OCI-LY3 (cell line): ENCODE results near the gene C11orf97.
A peak's percentile ranks its signal among the peaks of the same experiment; 100 is the strongest.
"Not testable (repeated sequence)": the region's sequence is repeated elsewhere in the genome, so short reads cannot be mapped to it uniquely, and the experiment has no call there.

Experiments
- H2AFZ ChIP-seq: fragments of 200-600, 300-600 bp; shearing (Covaris generic); 2 replicates; pipeline ENCODE4 v1.6.0; 2014; ENCODE audit warnings: antibody characterized with exemption, low read depth, low read length
- H3K27ac ChIP-seq: fragments of 200-600, 300-600 bp; sonication (generic); 2 replicates; pipeline ENCODE4 v1.5.1; 2014; ENCODE audit warnings: mild to moderate bottlenecking, low read length, moderate library complexity, mixed read lengths
- H3K27me3 ChIP-seq: fragments of 200-600, 300-600 bp; sonication (generic); 2 replicates; pipeline ENCODE4 v1.6.1; 2014; ENCODE audit warnings: low read depth, low read length, mixed read lengths
- H3K36me3 ChIP-seq: fragments of 200-600, 300-600 bp; sonication (generic); replicated peaks from 2 replicates; pipeline ENCODE3; 2014; ENCODE audit warnings: low read depth, low read length, mixed read lengths
- H3K4me1 ChIP-seq: fragments of 300-600, 200-600 bp; sonication (generic); 2 replicates; pipeline ENCODE4 v1.6.1; 2014; ENCODE audit warnings: low read length, mixed read lengths
- H3K4me2 ChIP-seq: fragments of 200-600, 300-600 bp; sonication (generic); 2 replicates; pipeline ENCODE4 v1.6.1; 2014; ENCODE audit warnings: low read length, mixed read lengths
- H3K4me3 ChIP-seq: fragments of 300-600, 200-600 bp; sonication (generic); 2 replicates; pipeline ENCODE4 v1.5.1; 2014; ENCODE audit warnings: antibody characterized with exemption, mild to moderate bottlenecking, low read length, moderate library complexity
- H3K79me2 ChIP-seq: fragments of 300-600, 200-600 bp; shearing (Covaris generic); 2 replicates; pipeline ENCODE4 v1.6.1; 2014; ENCODE audit warnings: mild to moderate bottlenecking, low read length, mixed read lengths
- H3K9ac ChIP-seq: fragments of 300-600, 200-600 bp; shearing (Covaris generic); 2 replicates; pipeline ENCODE4 v1.6.0; 2014; ENCODE audit warnings: mild to moderate bottlenecking, low read length, moderate library complexity
- H3K9me3 ChIP-seq: fragments of 200-600, 300-600 bp; shearing (Covaris generic); 2 replicates; pipeline ENCODE4 v1.6.1; 2014; ENCODE audit warnings: low read length, mixed read lengths; ENCODE audit not compliant: insufficient read depth
- H4K20me1 ChIP-seq: fragments of 200-600, 300-600 bp; sonication (generic); 2 replicates; pipeline ENCODE4 v1.6.1; 2016; ENCODE audit warnings: low read length, mixed read lengths; ENCODE audit not compliant: insufficient read depth
- CTCF ChIP-seq: fragments of 200-600, 300-600 bp; sonication (generic); IDR thresholded peaks from 2 replicates; pipeline ENCODE4 v1.5.1; 2014; ENCODE audit warnings: antibody characterized with exemption, low read length, low read depth
- EZH2phosphoT487 ChIP-seq: fragments of 200-600 bp; shearing (Covaris generic); IDR thresholded peaks from 2 replicates; pipeline ENCODE4 v1.6.1; 2018; ENCODE audit warnings: antibody characterized with exemption, mixed run types, low read depth

The C11orf97 gene

GRCh38 chr11:94550513-94550912 lies 38.3 kb downstream of the C11orf97 start:
- peak overlapping the region; percentile 57 for H3K4me3 ChIP-seq
- H3K36me3 ChIP-seq, result no peaks in the 10 kb centered on the region
- H2AFZ ChIP-seq, result peak overlapping the region; percentile 35; the same call in 1 of the 2 replicates
- H3K79me2 ChIP-seq, result no peaks in the 10 kb centered on the region
- no peaks in the 10 kb centered on the region for H3K27me3 ChIP-seq
- H3K27ac ChIP-seq, result peak overlapping the region; percentile 15
- H3K9ac ChIP-seq, result peak overlapping the region; percentile 40
- no peaks in the 10 kb centered on the region for H4K20me1 ChIP-seq
- H3K4me1 ChIP-seq, result peaks cover 20% of the 10 kb centered on the region
- no peak for TF ChIP-seq CTCF
- no peak for TF ChIP-seq EZH2phosphoT487
- H3K4me2 ChIP-seq, result peak overlapping the region; percentile 80
- no peaks in the 10 kb centered on the region for H3K9me3 ChIP-seq

GRCh38 chr11:94553938-94554337 lies 41.7 kb downstream of the C11orf97 start:
- Histone ChIP-seq H3K27me3 (no peaks in the 10 kb centered on the region), H2AFZ (no peak overlapping the region), H3K27ac (no peak overlapping the region), H3K4me1 (peaks cover 27% of the 10 kb centered on the region), H3K4me3 (no peak overlapping the region), H3K4me2 (no peak overlapping the region), H3K79me2 (no peaks in the 10 kb centered on the region), H3K9ac (no peak overlapping the region), H3K9me3 (no peaks in the 10 kb centered on the region), H4K20me1 (no peaks in the 10 kb centered on the region), H3K36me3 (no peaks in the 10 kb centered on the region)
- TF ChIP-seq EZH2phosphoT487, result no peak
- no peak for TF ChIP-seq CTCF

GRCh38 chr11:94555752-94556329 lies 43.6 kb downstream of the C11orf97 start:
- not testable (repeated sequence) for H4K20me1 ChIP-seq, H3K4me3 ChIP-seq, H3K36me3 ChIP-seq, H3K79me2 ChIP-seq, H3K27me3 ChIP-seq, H3K4me2 ChIP-seq, H3K9me3 ChIP-seq, H2AFZ ChIP-seq, H3K27ac ChIP-seq, H3K9ac ChIP-seq
- peaks cover 14% of the 10 kb centered on the region for H3K4me1 ChIP-seq

GRCh38 chr11:94557421-94557820 lies 45.2 kb downstream of the C11orf97 start:
- H2AFZ ChIP-seq, result no peak overlapping the region
- no peak overlapping the region for H3K9ac ChIP-seq
- no peak for TF ChIP-seq EZH2phosphoT487
- TF ChIP-seq CTCF, result no peak
- no peak overlapping the region for H3K4me3 ChIP-seq
- no peak overlapping the region for H3K27ac ChIP-seq
- H3K36me3 ChIP-seq, result no peaks in the 10 kb centered on the region
- H3K9me3 ChIP-seq, result no peaks in the 10 kb centered on the region
- H3K4me2 ChIP-seq, result no peak overlapping the region
- peaks cover 6% of the 10 kb centered on the region for H3K4me1 ChIP-seq
- no peaks in the 10 kb centered on the region for H3K79me2 ChIP-seq
- H3K27me3 ChIP-seq, result no peaks in the 10 kb centered on the region
- no peaks in the 10 kb centered on the region for H4K20me1 ChIP-seq

- Histone ChIP-seq H2AFZ (no peak overlapping the region), H3K9me3 (no peaks in the 10 kb centered on the region), H3K27ac (no peak overlapping the region), H3K4me1 (peaks cover 6% of the 10 kb centered on the region), H3K4me3 (no peak overlapping the region), H3K79me2 (no peaks in the 10 kb centered on the region), H3K36me3 (no peaks in the 10 kb centered on the region), H3K9ac (no peak overlapping the region), H3K4me2 (no peak overlapping the region), H4K20me1 (no peaks in the 10 kb centered on the region), H3K27me3 (no peaks in the 10 kb centered on the region)
- TF ChIP-seq EZH2phosphoT487, result no peak
- no peak for TF ChIP-seq CTCF
These were observed 45.7 kb downstream of the C11orf97 start for GRCh38 chr11:94557992-94558391.
